22Rv1 (cell line): Measurements from ENCODE around the gene RPUSD4.

Experiments
- H3K27ac ChIP-seq: fragments of 450-650 bp; 2 replicates; pipeline ENCODE4 v1.5.1; 2017
- ZFX ChIP-seq: fragments of 450-650 bp; IDR thresholded peaks from 2 replicates; pipeline ENCODE4 v1.6.1; 2017; ENCODE audit warnings: antibody characterized with exemption, borderline replicate concordance
- TF ChIP-seq, protein P1 (sequence below): fragments of 450-650 bp; IDR thresholded peaks from 2 replicates; pipeline ENCODE4 v1.5.1; 2017; ENCODE audit warnings: mild to moderate bottlenecking

The RPUSD4 gene

DNA sequence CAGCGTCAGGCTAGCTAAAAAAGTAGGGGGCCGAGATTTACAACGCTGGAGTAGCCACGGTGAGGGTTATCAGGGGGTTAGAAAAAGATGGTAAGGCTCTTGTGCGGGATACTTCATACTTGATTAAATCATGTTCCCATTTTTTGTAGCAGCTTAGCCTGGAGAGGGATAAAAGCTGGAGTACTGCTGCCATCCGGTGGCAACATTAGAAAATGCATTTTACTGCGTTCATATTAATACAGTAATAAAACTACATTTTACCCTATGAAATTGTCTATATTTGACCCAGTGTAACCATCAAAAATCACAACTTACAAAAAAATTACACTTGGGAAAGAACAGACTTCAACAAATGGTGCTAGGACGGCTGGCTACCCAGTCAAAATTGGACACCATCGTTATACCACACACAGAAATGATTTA, 17.3 kb downstream of the RPUSD4 start:
- no peak overlapping the region for H3K27ac ChIP-seq
- TF ChIP-seq ZFX, result no peak
- TF ChIP-seq, protein P1, sequence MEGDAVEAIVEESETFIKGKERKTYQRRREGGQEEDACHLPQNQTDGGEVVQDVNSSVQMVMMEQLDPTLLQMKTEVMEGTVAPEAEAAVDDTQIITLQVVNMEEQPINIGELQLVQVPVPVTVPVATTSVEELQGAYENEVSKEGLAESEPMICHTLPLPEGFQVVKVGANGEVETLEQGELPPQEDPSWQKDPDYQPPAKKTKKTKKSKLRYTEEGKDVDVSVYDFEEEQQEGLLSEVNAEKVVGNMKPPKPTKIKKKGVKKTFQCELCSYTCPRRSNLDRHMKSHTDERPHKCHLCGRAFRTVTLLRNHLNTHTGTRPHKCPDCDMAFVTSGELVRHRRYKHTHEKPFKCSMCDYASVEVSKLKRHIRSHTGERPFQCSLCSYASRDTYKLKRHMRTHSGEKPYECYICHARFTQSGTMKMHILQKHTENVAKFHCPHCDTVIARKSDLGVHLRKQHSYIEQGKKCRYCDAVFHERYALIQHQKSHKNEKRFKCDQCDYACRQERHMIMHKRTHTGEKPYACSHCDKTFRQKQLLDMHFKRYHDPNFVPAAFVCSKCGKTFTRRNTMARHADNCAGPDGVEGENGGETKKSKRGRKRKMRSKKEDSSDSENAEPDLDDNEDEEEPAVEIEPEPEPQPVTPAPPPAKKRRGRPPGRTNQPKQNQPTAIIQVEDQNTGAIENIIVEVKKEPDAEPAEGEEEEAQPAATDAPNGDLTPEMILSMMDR, result peak; percentile 77

DNA sequence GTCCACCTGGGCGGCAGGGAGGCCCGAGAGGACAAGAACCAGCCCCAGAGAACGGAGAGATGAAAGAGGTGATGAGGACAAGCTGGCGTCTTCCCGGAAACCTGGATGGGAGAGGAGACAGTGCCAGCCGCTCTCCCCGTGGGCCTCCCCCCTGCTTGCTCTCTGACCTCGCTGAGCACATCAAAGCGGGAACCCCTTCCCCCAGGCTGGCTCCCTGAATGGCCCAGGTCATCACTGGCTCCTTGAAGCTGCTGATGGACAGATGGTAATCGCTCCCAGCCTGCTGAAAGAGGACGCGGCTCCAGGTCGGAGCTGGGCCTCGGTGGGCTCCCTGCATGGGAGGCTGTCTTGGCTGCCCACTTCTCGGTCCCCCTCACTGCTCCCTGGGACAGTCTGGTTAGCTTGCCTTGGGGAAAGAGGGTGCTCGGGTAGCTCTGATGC, 18.4 kb downstream of the RPUSD4 start:
- TF ChIP-seq, protein P1, result no peak
- TF ChIP-seq ZFX, result no peak
- no peak overlapping the region for H3K27ac ChIP-seq

DNA sequence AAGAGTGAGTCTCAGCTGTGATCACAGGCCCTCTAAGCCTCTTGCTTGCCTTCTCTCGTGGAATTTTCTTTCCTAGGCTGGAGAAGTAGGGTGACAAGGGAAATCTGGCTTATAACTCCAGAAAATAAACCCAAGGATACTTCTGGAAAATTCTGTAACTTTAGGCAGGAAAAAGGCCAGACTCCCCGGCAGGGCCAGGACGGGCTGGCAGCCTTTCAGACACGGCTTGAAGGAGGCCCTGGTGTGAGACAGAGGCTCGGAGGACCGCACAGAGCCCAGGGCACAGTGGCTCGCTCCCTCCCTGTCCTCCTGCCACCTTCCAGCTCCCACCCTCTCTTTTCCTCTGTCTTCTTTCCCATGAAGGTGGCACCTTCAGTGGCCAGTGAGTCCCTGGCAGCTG, 19.1 kb downstream of the RPUSD4 start:
- H3K27ac ChIP-seq, result no peak overlapping the region
- no peak for TF ChIP-seq ZFX
- TF ChIP-seq, protein P1, result no peak

DNA sequence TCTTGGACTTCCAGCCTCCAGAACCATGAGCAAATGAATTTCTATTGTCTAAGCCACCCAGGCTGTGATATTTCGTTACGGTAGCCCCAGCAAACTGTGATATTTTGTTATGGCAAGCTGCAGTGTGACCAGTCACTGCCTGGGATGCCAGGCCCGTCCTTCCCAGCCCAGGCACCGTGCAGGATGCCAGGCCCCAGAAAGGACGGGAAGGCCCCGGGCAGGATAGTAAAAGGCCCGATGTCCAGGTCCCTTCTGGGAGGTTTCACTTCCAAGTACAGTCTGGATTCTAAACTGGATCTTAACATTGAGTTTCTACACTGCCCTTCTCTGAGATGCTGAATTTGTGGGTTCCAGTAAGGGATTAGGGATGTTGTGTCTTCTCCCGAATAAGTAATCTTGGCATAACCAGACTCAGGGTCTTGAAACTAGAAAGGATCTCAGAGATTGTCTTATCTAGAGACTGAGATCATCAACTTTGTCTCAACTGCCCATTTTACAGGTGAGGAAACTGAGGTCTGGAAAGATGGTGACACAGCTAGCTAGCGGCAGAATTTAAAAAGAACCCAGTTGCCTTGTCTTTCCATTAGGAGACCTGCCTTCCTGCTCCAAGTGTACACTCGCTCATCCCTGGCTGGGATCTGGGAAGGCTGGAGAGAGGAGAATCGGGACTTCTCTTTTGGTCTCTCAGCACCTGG, 19.9 kb downstream of the RPUSD4 start:
- TF ChIP-seq ZFX, result no peak
- TF ChIP-seq, protein P1, result no peak
- no peak overlapping the region for H3K27ac ChIP-seq

DNA sequence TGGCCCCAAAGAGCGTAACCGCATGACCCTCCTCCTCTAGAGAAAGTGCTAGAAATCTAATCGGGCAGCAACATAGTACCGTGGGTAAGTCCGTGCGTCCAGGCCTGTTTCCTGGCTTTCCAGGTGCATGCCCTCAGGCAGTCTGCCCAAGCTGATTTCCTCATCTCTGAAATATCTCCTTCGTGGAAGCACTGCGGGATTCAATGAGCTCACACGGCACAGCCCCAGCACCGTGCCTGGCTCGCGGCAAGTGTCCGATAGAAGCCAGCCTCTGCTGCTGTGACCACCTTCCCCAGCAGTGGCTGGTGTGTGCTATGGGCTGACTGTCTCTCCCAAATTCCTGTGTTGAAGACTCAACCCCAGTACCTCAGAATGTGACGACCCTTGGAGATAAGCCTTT, 20.7 kb downstream of the RPUSD4 start:
- TF ChIP-seq, protein P1, result no peak
- TF ChIP-seq ZFX, result no peak
- H3K27ac ChIP-seq, result no peak overlapping the region

DNA sequence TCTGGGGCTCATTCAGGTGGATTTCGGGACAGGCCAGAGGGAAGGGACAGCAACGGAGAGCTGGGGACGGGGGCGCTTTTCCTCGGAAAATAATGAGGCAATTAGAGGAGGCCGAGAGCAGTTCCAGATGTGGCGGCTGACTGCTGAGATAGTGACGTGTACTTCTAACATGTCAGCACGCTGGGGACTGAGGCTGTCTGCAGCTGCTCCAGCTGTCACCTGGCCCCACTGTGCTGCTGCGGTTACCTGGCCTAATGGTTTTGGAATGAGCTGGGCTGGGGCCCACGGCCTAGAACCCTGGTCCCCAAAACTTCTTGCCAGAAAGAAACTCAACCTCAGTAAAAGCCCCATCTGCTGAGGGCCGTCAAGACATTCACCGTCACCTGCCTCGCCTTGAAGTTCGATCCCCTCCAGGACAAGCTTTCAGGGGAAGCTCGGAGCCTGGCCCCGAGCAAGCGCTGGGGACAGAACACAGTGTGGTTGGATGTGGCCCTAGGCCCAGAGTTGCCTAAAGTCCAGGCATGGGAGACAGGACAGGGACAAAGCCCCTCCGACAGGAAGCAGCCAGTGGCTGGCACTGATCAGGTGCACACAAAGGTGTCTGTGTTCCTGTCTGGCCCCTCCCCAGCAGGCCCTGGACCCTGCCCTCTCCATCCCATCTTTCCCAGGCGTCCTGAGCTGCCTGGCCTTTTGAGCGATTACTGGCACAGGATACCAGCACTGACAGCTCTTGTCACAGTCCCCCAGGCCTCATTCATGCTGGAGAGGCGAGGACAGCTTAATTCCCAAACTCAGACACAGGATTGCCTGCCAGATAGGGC, 22.1 kb downstream of the RPUSD4 start:
- no peak overlapping the region for H3K27ac ChIP-seq
- no peak for TF ChIP-seq ZFX
- TF ChIP-seq, protein P1, result no peak
